ENCODE measurements around the gene MUC4.
"Not testable (repeated sequence)": the region's sequence is repeated elsewhere in the genome, so short reads cannot be mapped to it uniquely, and the experiment has no call there.

The MUC4 gene

DNA sequence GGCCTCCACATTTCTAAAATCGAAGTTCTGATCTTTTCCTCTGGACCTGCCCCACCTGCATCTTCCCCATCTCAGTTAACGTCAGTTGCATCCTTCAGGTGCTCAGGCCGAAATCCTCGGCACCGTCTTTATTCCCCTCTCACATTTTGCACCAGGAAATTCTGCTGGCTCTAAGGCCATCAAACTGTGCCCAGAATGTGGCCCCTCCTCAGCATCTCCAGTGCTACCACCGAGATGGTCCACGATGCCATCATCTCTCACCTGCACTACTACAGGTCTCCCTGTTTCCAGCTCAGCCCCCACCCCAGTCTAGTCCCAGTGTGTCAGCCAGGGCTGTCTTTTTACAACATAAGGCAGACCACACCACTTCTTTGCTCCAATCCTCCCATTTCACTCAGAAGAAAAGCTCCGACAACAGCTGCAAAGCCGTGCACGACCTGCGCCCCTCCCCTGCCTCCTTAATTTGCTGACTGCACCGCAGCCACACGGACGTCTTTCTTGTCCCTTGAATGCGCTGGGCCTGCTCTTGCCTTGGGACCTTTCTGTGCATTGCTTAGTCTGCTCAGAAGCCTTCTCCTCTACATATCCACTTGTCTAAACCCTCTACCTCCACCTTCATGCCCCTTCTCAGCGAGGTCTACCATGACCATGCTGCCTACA lies 76.6 kb downstream of the MUC4 start:
- no peak overlapping the region for H3K9ac ChIP-seq (ENCODE audit: low read depth, low read length)
- H3K36me3 ChIP-seq (ENCODE audit: control insufficient read depth, insufficient read depth, low read length): no peaks in the 10 kb centered on the region
- H3K9me3 ChIP-seq (ENCODE audit: control insufficient read depth, insufficient read depth, low read length): no peaks in the 10 kb centered on the region
- H3K4me3 ChIP-seq (ENCODE audit: low read depth, low read length): no peak overlapping the region
- no peaks in the 10 kb centered on the region for H3K4me1 ChIP-seq (ENCODE audit: control insufficient read depth, insufficient read depth, low read length)
- H3K27me3 ChIP-seq (ENCODE audit: control insufficient read depth, insufficient read depth, low read length): no peaks in the 10 kb centered on the region

- Histone ChIP-seq H3K9me3 (ENCODE audit: control insufficient read depth, insufficient read depth, low read length) (no peaks in the 10 kb centered on the region), H3K4me1 (ENCODE audit: control insufficient read depth, insufficient read depth, low read length) (no peaks in the 10 kb centered on the region), H3K9ac (ENCODE audit: low read depth, low read length) (no peak overlapping the region), H3K27me3 (ENCODE audit: control insufficient read depth, insufficient read depth, low read length) (no peaks in the 10 kb centered on the region), H3K36me3 (ENCODE audit: control insufficient read depth, insufficient read depth, low read length) (no peaks in the 10 kb centered on the region), H3K4me3 (ENCODE audit: low read depth, low read length) (no peak overlapping the region)
Measured at GRCh38 chr3:195732940-195733339, 78.8 kb downstream of the MUC4 start.

DNA sequence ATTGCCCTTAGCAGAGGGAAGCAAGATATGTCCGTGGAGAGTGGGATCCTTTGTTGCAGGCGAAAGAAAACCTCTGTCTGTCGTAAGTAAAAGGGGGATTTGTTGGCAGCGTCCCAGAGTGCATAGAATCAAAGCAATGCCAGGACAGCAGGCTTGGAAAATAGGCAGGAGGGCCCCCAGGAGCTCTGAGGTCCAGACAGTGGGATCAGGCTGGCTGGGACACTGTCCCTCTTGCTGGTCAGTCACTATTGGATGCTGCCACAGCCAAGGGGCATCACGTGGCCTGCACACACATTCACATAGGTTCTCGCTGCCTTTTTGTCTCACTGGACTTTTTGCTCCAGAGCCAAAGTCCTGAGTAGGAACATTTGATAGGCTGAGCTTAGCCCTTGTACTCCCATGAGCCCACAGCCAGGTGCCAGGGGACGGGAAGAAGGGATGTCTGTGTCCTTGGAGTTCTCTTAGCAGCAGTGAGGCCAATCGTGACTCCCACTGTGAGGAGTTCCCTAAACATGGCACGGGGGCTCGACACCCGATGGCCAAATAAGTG lies 80.3 kb downstream of the MUC4 start:
- H3K9ac ChIP-seq (ENCODE audit: low read depth, low read length): no peak overlapping the region
- no peaks in the 10 kb centered on the region for H3K27me3 ChIP-seq (ENCODE audit: control insufficient read depth, insufficient read depth, low read length)
- no peaks in the 10 kb centered on the region for H3K9me3 ChIP-seq (ENCODE audit: control insufficient read depth, insufficient read depth, low read length)
- no peaks in the 10 kb centered on the region for H3K4me1 ChIP-seq (ENCODE audit: control insufficient read depth, insufficient read depth, low read length)
- no peaks in the 10 kb centered on the region for H3K36me3 ChIP-seq (ENCODE audit: control insufficient read depth, insufficient read depth, low read length)
- no peak overlapping the region for H3K4me3 ChIP-seq (ENCODE audit: low read depth, low read length)

DNA sequence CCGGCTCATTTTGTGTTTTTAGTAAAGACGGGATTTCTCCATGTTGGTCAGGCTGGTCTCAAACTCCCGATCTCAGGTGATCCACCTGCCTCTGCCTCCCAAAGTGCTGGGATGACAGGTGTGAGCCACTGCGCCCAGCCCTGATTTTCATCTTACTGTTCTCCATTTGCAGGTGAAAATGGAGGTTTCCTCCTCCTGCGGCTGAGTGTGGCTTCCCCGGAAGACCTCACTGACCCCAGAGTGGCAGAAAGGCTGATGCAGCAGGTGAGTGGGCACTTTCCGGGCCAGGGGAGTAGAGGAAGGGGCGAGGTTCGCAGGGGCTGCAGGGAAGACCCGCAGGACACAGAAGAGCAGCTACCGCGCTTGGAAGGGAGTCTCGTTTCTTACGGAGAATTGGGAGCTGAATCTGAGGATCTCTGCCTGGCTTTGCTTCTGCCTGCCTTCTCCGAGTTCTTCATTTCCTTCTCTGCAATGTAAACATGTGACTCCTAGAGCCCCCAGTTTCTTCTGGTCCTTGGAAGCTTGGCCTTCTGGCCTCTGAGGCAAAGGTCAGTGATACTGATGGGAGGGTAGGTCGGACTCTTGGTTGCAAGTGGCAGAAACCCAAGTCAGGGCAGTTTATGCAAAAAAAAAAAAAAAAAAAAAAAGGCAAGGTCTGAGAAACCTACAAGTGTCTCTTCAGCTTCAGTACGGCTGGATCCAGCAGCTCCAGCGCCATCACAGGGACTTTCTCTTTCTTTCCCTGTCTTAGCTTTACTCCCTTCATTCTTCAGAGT lies 82.1 kb downstream of the MUC4 start:
- Histone ChIP-seq H3K4me1 (ENCODE audit: control insufficient read depth, insufficient read depth, low read length) (no peaks in the 10 kb centered on the region), H3K27me3 (ENCODE audit: control insufficient read depth, insufficient read depth, low read length) (no peaks in the 10 kb centered on the region), H3K9me3 (ENCODE audit: control insufficient read depth, insufficient read depth, low read length) (no peaks in the 10 kb centered on the region), H3K9ac (ENCODE audit: low read depth, low read length) (no peak overlapping the region), H3K36me3 (ENCODE audit: control insufficient read depth, insufficient read depth, low read length) (no peaks in the 10 kb centered on the region), H3K4me3 (ENCODE audit: low read depth, low read length) (no peak overlapping the region)

GRCh38 chr3:195728789-195729188 lies 82.9 kb downstream of the MUC4 start:
- not testable (repeated sequence) for H3K4me3 ChIP-seq (ENCODE audit: low read depth, low read length); H3K9ac ChIP-seq (ENCODE audit: low read depth, low read length); H3K27me3 ChIP-seq (ENCODE audit: control insufficient read depth, insufficient read depth, low read length); H3K9me3 ChIP-seq (ENCODE audit: control insufficient read depth, insufficient read depth, low read length); H3K36me3 ChIP-seq (ENCODE audit: control insufficient read depth, insufficient read depth, low read length); H3K4me1 ChIP-seq (ENCODE audit: control insufficient read depth, insufficient read depth, low read length)

GRCh38 chr3:195727606-195728195 lies 84.0 kb downstream of the MUC4 start:
- Histone ChIP-seq H3K36me3 (ENCODE audit: control insufficient read depth, insufficient read depth, low read length) (no peaks in the 10 kb centered on the region), H3K27me3 (ENCODE audit: control insufficient read depth, insufficient read depth, low read length) (no peaks in the 10 kb centered on the region), H3K9me3 (ENCODE audit: control insufficient read depth, insufficient read depth, low read length) (no peaks in the 10 kb centered on the region), H3K4me3 (ENCODE audit: low read depth, low read length) (no peak overlapping the region), H3K9ac (ENCODE audit: low read depth, low read length) (no peak overlapping the region), H3K4me1 (ENCODE audit: control insufficient read depth, insufficient read depth, low read length) (no peaks in the 10 kb centered on the region)

DNA sequence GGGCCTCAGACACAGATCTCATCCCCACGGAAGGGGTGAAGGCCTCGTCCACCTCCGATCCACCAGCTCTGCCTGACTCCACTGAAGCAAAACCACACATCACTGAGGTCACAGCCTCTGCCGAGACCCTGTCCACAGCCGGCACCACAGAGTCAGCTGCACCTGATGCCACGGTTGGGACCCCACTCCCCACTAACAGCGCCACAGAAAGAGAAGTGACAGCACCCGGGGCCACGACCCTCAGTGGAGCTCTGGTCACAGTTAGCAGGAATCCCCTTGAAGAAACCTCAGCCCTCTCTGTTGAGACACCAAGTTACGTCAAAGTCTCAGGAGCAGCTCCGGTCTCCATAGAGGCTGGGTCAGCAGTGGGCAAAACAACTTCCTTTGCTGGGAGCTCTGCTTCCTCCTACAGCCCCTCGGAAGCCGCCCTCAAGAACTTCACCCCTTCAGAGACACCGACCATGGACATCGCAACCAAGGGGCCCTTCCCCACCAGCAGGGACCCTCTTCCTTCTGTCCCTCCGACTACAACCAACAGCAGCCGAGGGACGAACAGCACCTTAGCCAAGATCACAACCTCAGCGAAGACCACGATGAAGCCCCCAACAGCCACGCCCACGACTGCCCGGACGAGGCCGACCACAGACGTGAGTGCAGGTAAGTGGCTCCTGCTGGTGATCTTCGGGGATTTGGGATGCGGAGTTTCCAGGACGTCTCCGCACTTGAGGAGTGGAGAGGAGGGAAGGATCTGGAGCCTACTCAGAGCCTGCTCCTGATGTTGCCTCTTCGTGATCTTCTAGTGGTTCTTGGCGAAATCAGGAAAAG lies 85.6 kb downstream of the MUC4 start:
- H3K9ac ChIP-seq (ENCODE audit: low read depth, low read length); H3K36me3 ChIP-seq (ENCODE audit: control insufficient read depth, insufficient read depth, low read length); H3K27me3 ChIP-seq (ENCODE audit: control insufficient read depth, insufficient read depth, low read length); H3K4me1 ChIP-seq (ENCODE audit: control insufficient read depth, insufficient read depth, low read length); H3K9me3 ChIP-seq (ENCODE audit: control insufficient read depth, insufficient read depth, low read length); H3K4me3 ChIP-seq (ENCODE audit: low read depth, low read length): not testable (repeated sequence)

- H3K27me3 ChIP-seq (ENCODE audit: control insufficient read depth, insufficient read depth, low read length); H3K4me3 ChIP-seq (ENCODE audit: low read depth, low read length); H3K36me3 ChIP-seq (ENCODE audit: control insufficient read depth, insufficient read depth, low read length); H3K9me3 ChIP-seq (ENCODE audit: control insufficient read depth, insufficient read depth, low read length); H3K9ac ChIP-seq (ENCODE audit: low read depth, low read length); H3K4me1 ChIP-seq (ENCODE audit: control insufficient read depth, insufficient read depth, low read length): not testable (repeated sequence)
Measured at GRCh38 chr3:195724363-195724762, 87.4 kb downstream of the MUC4 start.

DNA sequence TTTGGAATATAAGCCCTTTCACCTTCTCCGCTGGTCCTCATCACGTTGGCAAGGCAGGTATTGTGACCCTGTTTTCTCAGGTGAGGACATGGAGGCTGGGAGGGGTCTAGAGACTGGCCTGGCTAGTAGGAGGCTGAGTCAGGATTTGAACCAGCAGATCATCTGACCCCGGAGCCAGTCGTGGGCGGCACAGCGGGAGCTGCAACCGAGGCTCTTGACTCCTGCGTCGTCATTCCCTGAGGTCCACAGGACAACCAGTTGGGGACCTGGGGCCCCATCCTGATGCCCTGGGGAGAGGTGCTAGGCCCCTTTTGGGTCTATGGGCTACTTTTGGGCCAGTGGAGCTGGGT lies 88.8 kb downstream of the MUC4 start:
- not testable (repeated sequence) for H3K36me3 ChIP-seq (ENCODE audit: control insufficient read depth, insufficient read depth, low read length); H3K27me3 ChIP-seq (ENCODE audit: control insufficient read depth, insufficient read depth, low read length); H3K9ac ChIP-seq (ENCODE audit: low read depth, low read length); H3K9me3 ChIP-seq (ENCODE audit: control insufficient read depth, insufficient read depth, low read length); H3K4me3 ChIP-seq (ENCODE audit: low read depth, low read length)
- H3K4me1 ChIP-seq (ENCODE audit: control insufficient read depth, insufficient read depth, low read length): peaks cover 13% of the 10 kb centered on the region

GRCh38 chr3:195722139-195722995 lies 89.4 kb downstream of the MUC4 start:
- not testable (repeated sequence) for H3K27me3 ChIP-seq (ENCODE audit: control insufficient read depth, insufficient read depth, low read length); H3K9ac ChIP-seq (ENCODE audit: low read depth, low read length); H3K9me3 ChIP-seq (ENCODE audit: control insufficient read depth, insufficient read depth, low read length); H3K4me3 ChIP-seq (ENCODE audit: low read depth, low read length); H3K36me3 ChIP-seq (ENCODE audit: control insufficient read depth, insufficient read depth, low read length)
- H3K4me1 ChIP-seq (ENCODE audit: control insufficient read depth, insufficient read depth, low read length): peaks cover 14% of the 10 kb centered on the region
